Neural cell (in vitro differentiated cells): ENCODE measurements around the gene DUSP5. TPM values are rescaled to one million over a fixed set of nuclear protein-coding genes. Genes with fewer than 3 reads are reported as not detected.
"Not testable (repeated sequence)": the region's sequence is repeated elsewhere in the genome, so short reads cannot be mapped to it uniquely, and the experiment has no call there.

Experiments used
- H2AFZ ChIP-seq: fragments of 200-600, 300-800 bp; sonication (generic), shearing (Covaris generic); 2 replicates; pipeline ENCODE4 v1.6.0; 2014; ENCODE audit warnings: low read depth, mild to moderate bottlenecking, antibody characterized with exemption, low read length, moderate library complexity
- H3F3A ChIP-seq: fragments of 200-600 bp; shearing (Covaris generic); 2 replicates; pipeline ENCODE4 v1.6.1; 2016; ENCODE audit warnings: mild to moderate bottlenecking, moderate library complexity, mixed read lengths, antibody characterized with exemption, low read length; ENCODE audit not compliant: insufficient read depth, poor library complexity, severe bottlenecking
- H3K27ac ChIP-seq: fragments of 200-600, 300-800 bp; sonication (generic), shearing (Covaris generic); 2 replicates; pipeline ENCODE4 v1.5.1; 2014; ENCODE audit warnings: mild to moderate bottlenecking, low read length, moderate library complexity
- H3K27me3 ChIP-seq: fragments of 300-800, 200-600 bp; sonication (generic), shearing (Covaris generic); 2 replicates; pipeline ENCODE4 v1.6.0; 2014; ENCODE audit warnings: mild to moderate bottlenecking, low read depth, low read length, moderate library complexity; ENCODE audit not compliant: insufficient read depth
- H3K36me3 ChIP-seq: fragments of 300-800, 200-600 bp; sonication (generic), shearing (Covaris generic); 2 replicates; pipeline ENCODE4 v1.5.1; 2014; ENCODE audit warnings: mild to moderate bottlenecking, antibody characterized with exemption, low read length, moderate library complexity; ENCODE audit not compliant: insufficient read depth
- H3K4me2 ChIP-seq: fragments of 300-800, 200-600 bp; sonication (generic), shearing (Covaris generic); 2 replicates; pipeline ENCODE4 v1.6.0; 2014; ENCODE audit warnings: mild to moderate bottlenecking, low read length
- H3K4me3 ChIP-seq: fragments of 300-800, 200-600 bp; sonication (generic), shearing (Covaris generic); 2 replicates; pipeline ENCODE4 v1.5.1; 2014; ENCODE audit warnings: mild to moderate bottlenecking, low read length, moderate library complexity
- H3K79me2 ChIP-seq: fragments of 200-600 bp; shearing (Covaris generic); replicated peaks from 2 replicates; pipeline ENCODE4 v1.6.0; 2014; ENCODE audit warnings: mild to moderate bottlenecking, low read length, moderate library complexity; ENCODE audit not compliant: insufficient read depth
- H3K9ac ChIP-seq: fragments of 300-800, 200-600 bp; sonication (generic), shearing (Covaris generic); 2 replicates; pipeline ENCODE4 v1.6.1; 2016; ENCODE audit warnings: mild to moderate bottlenecking, low read length, mixed read lengths
- H3K9me2 ChIP-seq: fragments of 200-600 bp; shearing (Covaris generic); 2 replicates; pipeline ENCODE4 v1.6.1; 2016; ENCODE audit warnings: mild to moderate bottlenecking, low read length, mixed read lengths; ENCODE audit not compliant: insufficient read depth
- H3K9me3 ChIP-seq: fragments of 200-600, 300-800 bp; sonication (generic), shearing (Covaris generic); 2 replicates; pipeline ENCODE4 v1.6.1; 2016; ENCODE audit warnings: mild to moderate bottlenecking, mixed run types, low read length, moderate library complexity, mixed read lengths
- H4K20me1 ChIP-seq: fragments of 200-600 bp; shearing (Covaris generic); 2 replicates; pipeline ENCODE4 v1.6.1; 2016; ENCODE audit warnings: mild to moderate bottlenecking, mixed run types; ENCODE audit not compliant: insufficient read depth
- CTCF ChIP-seq: fragments of 450-650 bp; IDR thresholded peaks from 2 replicates; pipeline ENCODE4 v1.5.1; 2014; ENCODE audit warnings: antibody characterized with exemption, mild to moderate bottlenecking, moderate library complexity; ENCODE audit not compliant: poor library complexity, severe bottlenecking
- EP300 ChIP-seq: fragments of 450-650 bp; conservative IDR thresholded peaks from 2 replicates; pipeline ENCODE4 v1.6.1; 2014; ENCODE audit warnings: antibody characterized with exemption, mild to moderate bottlenecking, moderate library complexity; ENCODE audit not compliant: poor library complexity, severe bottlenecking
- EZH2 ChIP-seq: fragments of 200-600, 300-800 bp; shearing (Covaris generic), sonication (generic); IDR thresholded peaks from 2 replicates; pipeline ENCODE4 v1.6.1; 2014; ENCODE audit warnings: antibody characterized with exemption, low read length, borderline replicate concordance, mild to moderate bottlenecking; ENCODE audit not compliant: insufficient read depth, poor library complexity, severe bottlenecking
- MXI1 ChIP-seq: fragments of 450-650 bp; conservative IDR thresholded peaks from 2 replicates; pipeline ENCODE4 v1.6.1; 2014; ENCODE audit warnings: antibody characterized with exemption, mild to moderate bottlenecking; ENCODE audit not compliant: poor library complexity, severe bottlenecking
- POLR2AphosphoS5 ChIP-seq: IDR thresholded peaks from 2 replicates; pipeline ENCODE4 v1.6.1; 2012
- RAD21 ChIP-seq: fragments of 450-650 bp; conservative IDR thresholded peaks from 2 replicates; pipeline ENCODE4 v1.6.1; 2014; ENCODE audit warnings: antibody characterized with exemption, mild to moderate bottlenecking, moderate library complexity
- REST ChIP-seq: IDR thresholded peaks from 2 replicates; pipeline ENCODE4 v1.6.1; 2012; ENCODE audit warnings: borderline replicate concordance
- SMC3 ChIP-seq: fragments of 450-650 bp; conservative IDR thresholded peaks from 2 replicates; pipeline ENCODE4 v1.6.1; 2014; ENCODE audit warnings: antibody characterized with exemption, mild to moderate bottlenecking, moderate library complexity; ENCODE audit not compliant: poor library complexity
- TAF1 ChIP-seq: IDR thresholded peaks from 2 replicates; pipeline ENCODE4 v1.6.1; 2012; ENCODE audit warnings: low read depth
- polyA plus RNA-seq: library from polyadenylated mRNA; depleted of rRNA; stranded (reverse); fragments of >200 nt; gene quantifications from 2 replicates; pipeline ENCODE4 v1.2.3, GENCODE V29; 2014

The DUSP5 gene
- polyA plus RNA-seq, 1 donor from 2014 or later, result 2.2 TPM

- Histone ChIP-seq H3K4me2 (no peak overlapping the region), H3F3A (no peaks in the 10 kb centered on the region), H3K9me3 (no peaks in the 10 kb centered on the region), H3K27ac (no peak overlapping the region), H3K9ac (no peak overlapping the region), H3K4me3 (no peak overlapping the region), H4K20me1 (no peaks in the 10 kb centered on the region), H3K79me2 (no peaks in the 10 kb centered on the region), H3K9me2 (no peaks in the 10 kb centered on the region), H2AFZ (no peak overlapping the region), H3K36me3 (no peaks in the 10 kb centered on the region), H3K27me3 (peaks cover 3% of the 10 kb centered on the region)
- no peak for TF ChIP-seq POLR2AphosphoS5
- TF ChIP-seq EZH2, result no peak
- no peak for TF ChIP-seq SMC3
- no peak for TF ChIP-seq EP300
- TF ChIP-seq CTCF, result no peak
- TF ChIP-seq REST, result no peak
- no peak for TF ChIP-seq TAF1
- TF ChIP-seq MXI1, result no peak
- TF ChIP-seq RAD21, result no peak
Observed at GRCh38 chr10:110531687-110532086, 34.0 kb downstream of the DUSP5 start.

- not testable (repeated sequence) for H3K27ac ChIP-seq, H3K9me3 ChIP-seq, H3K4me3 ChIP-seq, H3K4me2 ChIP-seq, H3F3A ChIP-seq, H3K27me3 ChIP-seq, H3K9me2 ChIP-seq, H3K79me2 ChIP-seq, H3K9ac ChIP-seq, H3K36me3 ChIP-seq, H4K20me1 ChIP-seq, H2AFZ ChIP-seq
Observed at GRCh38 chr10:110532628-110533027, 34.9 kb downstream of the DUSP5 start.

- H2AFZ ChIP-seq, result no peak overlapping the region
Observed at GRCh38 chr10:110533149-110533548, 35.4 kb downstream of the DUSP5 start.

More at GRCh38 chr10:110533149-110533548, 35.4 kb downstream of the DUSP5 start:
- no peaks in the 10 kb centered on the region for H3F3A ChIP-seq
- H3K9me2 ChIP-seq, result no peaks in the 10 kb centered on the region
- no peak overlapping the region for H3K27ac ChIP-seq
- H3K9me3 ChIP-seq, result no peaks in the 10 kb centered on the region
- TF ChIP-seq EZH2 (no peak), EP300 (no peak), TAF1 (no peak), RAD21 (no peak), REST (no peak), CTCF (no peak), SMC3 (no peak), POLR2AphosphoS5 (no peak)
- no peak overlapping the region for H3K4me2 ChIP-seq
- H4K20me1 ChIP-seq, result no peaks in the 10 kb centered on the region
- no peak overlapping the region for H3K9ac ChIP-seq
- H3K4me3 ChIP-seq, result no peak overlapping the region
- H3K36me3 ChIP-seq, result no peaks in the 10 kb centered on the region
- peaks cover 3% of the 10 kb centered on the region for H3K27me3 ChIP-seq
- no peaks in the 10 kb centered on the region for H3K79me2 ChIP-seq
